Measurements from ENCODE around the gene OR7E24.
A peak's percentile ranks its signal among the peaks of the same experiment; 100 is the strongest.
"Not testable (repeated sequence)": the region's sequence is repeated elsewhere in the genome, so short reads cannot be mapped to it uniquely, and the experiment has no call there.

OR7E24 gene

DNA sequence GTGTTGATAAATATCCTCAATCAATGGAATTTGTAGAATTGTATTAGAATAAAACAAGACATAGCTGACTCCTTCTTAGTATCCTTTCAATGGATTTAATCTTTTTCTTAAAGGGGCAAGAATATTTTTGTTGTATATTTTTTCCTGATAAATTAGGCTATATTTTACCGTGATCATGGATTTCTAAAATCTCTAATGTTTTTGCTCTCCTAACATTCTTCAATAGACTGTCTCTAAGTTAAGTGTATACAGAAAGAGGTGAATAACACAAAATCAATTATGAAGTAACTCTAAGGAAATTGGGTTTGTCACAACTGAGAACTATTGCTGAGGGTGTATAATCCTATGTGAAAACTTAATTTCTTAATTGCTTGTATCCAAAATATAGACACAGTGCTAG, at the start of gene OR7E24:
OR7E24 (plus strand) TSS at position 301 of the 400 bp plus-strand sequence. CDS start 114 bp downstream, outside the sequence.
- no peak for DNase-seq

GRCh38 chr19:9205501-9206113, 45.1 kb upstream of the OR7E24 start:
- DNase-seq: peak; percentile 58

GRCh38 chr19:9219489-9219888, 31.2 kb upstream of the OR7E24 start, which contains the start of gene OR7D4:
Gene OR7D4 (minus strand): TSS chr19:9219589. CDS start chr19:9214837, 4,752 bp downstream.
- no peak for DNase-seq

GRCh38 chr19:9251236-9251635, 506 bp downstream of the OR7E24 start:
- DNase-seq: no peak

DNA sequence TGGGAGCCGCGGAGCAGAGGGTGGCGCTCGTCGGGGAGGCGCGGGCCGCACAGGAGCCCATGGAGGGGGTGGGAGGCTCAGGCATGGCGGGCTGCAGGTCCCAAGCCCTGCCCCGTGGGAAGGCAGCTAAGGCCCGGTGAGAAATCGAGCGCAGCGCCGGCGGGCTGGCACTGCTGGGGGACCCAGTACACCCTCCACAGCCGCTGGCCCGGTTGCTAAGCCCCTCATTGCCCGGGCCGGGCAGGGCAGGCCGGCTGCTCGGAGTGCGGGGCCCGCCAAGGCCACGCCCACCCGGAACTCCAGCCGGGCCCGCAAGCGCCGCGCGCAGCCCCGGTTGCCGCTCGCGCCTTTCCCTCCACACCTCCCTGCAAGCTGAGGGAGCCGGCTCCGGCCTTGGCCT, 32.8 kb downstream of the OR7E24 start:
- not testable (repeated sequence) for DNase-seq

GRCh38 chr19:9289231-9289884, 38.6 kb downstream of the OR7E24 start:
- no peak for DNase-seq

DNA sequence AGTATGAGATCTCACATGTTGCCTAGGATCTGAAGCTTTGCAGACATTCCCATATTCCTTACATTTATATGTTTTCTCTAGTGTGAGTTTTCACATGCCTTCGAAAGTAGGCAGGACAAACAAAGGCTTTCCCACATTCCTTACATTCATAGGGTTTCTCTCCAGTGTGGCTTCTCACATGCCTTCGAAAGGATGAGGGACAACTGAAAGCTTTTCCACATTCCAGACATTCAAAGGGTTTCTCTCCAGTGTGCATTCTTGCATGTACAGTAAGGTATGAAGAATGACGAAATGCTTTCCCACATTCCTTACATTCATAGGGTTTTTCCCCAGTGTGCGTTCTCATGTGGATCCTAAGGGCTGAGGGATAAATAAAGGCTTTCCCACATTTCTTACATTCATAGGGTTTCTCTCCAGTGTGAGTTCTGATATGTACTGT, 44.7 kb downstream of the OR7E24 start:
- no peak for DNase-seq

DNA sequence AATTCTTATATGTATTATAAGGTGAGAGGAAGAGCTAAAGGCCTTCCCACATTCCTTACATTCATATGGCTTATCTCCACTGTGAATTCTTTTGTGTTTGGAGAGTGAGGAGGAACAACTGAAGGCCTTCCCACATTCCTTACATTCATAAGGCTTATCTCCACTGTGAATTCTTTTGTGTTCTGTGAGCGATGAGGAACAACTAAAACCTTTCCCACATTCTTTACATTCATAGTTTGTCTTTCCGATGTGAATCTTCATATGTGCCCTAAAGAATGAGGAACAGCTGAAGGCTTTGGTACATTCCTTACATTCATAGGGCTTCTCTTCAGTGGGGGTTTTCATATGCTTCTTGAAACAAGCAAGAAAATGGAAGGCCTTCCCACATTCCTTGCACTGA, 45.6 kb downstream of the OR7E24 start:
- no peak for DNase-seq
